Cardiac muscle cell (in vitro differentiated cells and primary cell): Measurements from ENCODE around the gene STARD8. TPM values are rescaled to one million over a fixed set of nuclear protein-coding genes. Genes with fewer than 3 reads are reported as not detected.
A peak's percentile ranks its signal among the peaks of the same experiment; 100 is the strongest.
"Not testable (repeated sequence)": the region's sequence is repeated elsewhere in the genome, so short reads cannot be mapped to it uniquely, and the experiment has no call there.

Source experiments
- DNase-seq, 2 donors: peaks; one replicate each; pipeline versions ENCODE4 v3.0.0 to v3.0.0-alpha.2; 2010 to 2017; ENCODE audit warnings: low read depth in 1 of 2, low spot score in 1 of 2
- H3K27ac ChIP-seq: fragments of 200-600 bp; sonication (generic); 2 replicates; pipeline ENCODE4 v1.5.1; 2016
- H3K27me3 ChIP-seq: fragments of 200-600 bp; sonication (generic); 2 replicates; pipeline ENCODE4 v1.6.0; 2016; ENCODE audit warnings: control low read depth
- H3K36me3 ChIP-seq: fragments of 200-600 bp; sonication (generic); 2 replicates; pipeline ENCODE4 v1.5.1; 2016; ENCODE audit warnings: control low read depth
- H3K4me1 ChIP-seq: fragments of 200-600 bp; sonication (generic); 2 replicates; pipeline ENCODE4 v1.8.1; 2017; ENCODE audit warnings: low read depth, mild to moderate bottlenecking, mixed run types
- H3K4me3 ChIP-seq: fragments of 200-600 bp; sonication (generic); 2 replicates; pipeline ENCODE4 v1.5.1; 2016; ENCODE audit warnings: mild to moderate bottlenecking
- H3K9me3 ChIP-seq: fragments of 200-600 bp; sonication (generic); 2 replicates; pipeline ENCODE4 v1.5.1; 2017; ENCODE audit warnings: low read depth, mild to moderate bottlenecking, control low read depth
- CTCF ChIP-seq: IDR thresholded peaks from 2 replicates; pipeline ENCODE4 v1.5.1; 2012; ENCODE audit warnings: low read depth, mild to moderate bottlenecking, low read length
- polyA plus RNA-seq: library from polyadenylated mRNA; unstranded; fragments of >200 nt; fragmentation: Nextera tagmentation; extraction: Ambion mirVana; gene quantifications from 2 replicates; pipeline ENCODE4 v1.2.1, GENCODE V29; 2016
- total RNA-seq: library from RNA; depleted of rRNA; stranded (reverse); fragments of >200 nt; gene quantifications from 2 replicates; pipeline ENCODE4 v1.2.3, GENCODE V29; 2016

STARD8 gene
- total and polyA plus RNA-seq, 2 experiments from 2014 or later = 0.60 to 1.9 TPM

- no peak for TF ChIP-seq CTCF
- Histone ChIP-seq H3K4me3 (no peak overlapping the region), H3K27ac (no peak overlapping the region), H3K27me3 (no peaks in the 10 kb centered on the region), H3K4me1 (no peaks in the 10 kb centered on the region), H3K9me3 (no peaks in the 10 kb centered on the region), H3K36me3 (no peaks in the 10 kb centered on the region)
- DNase-seq = no peak
These were observed 5.1 kb downstream of the STARD8 start for GRCh38 chrX:68652326-68653170.

GRCh38 chrX:68654693-68655092 lies 7.2 kb downstream of the STARD8 start:
- Histone ChIP-seq H3K36me3 (no peaks in the 10 kb centered on the region), H3K27me3 (no peaks in the 10 kb centered on the region), H3K4me3 (no peak overlapping the region), H3K27ac (no peak overlapping the region), H3K4me1 (no peaks in the 10 kb centered on the region), H3K9me3 (no peaks in the 10 kb centered on the region)
- TF ChIP-seq CTCF = no peak
- DNase-seq = no peak

DNA sequence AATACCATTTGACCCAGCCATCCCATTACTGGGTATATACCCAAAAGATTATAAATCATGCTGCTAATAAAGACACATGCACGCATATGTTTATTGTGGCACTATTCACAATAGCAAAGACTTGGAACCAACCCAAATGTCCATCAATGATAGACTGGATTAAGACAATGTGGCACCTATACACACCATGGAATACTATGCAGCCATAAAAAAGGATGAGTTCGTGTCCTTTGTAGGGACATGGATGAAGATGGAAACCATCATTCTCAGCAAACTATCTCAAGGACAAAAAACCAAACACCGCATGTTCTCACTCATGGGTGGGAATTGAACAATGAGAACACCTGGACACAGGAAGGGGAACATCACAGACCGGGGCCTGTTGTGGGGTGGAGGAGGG lies 9.0 kb downstream of the STARD8 start:
- H3K27me3 ChIP-seq, H3K27ac ChIP-seq, DNase-seq, H3K4me1 ChIP-seq, H3K36me3 ChIP-seq, H3K4me3 ChIP-seq, H3K9me3 ChIP-seq: not testable (repeated sequence)

- TF ChIP-seq CTCF = no peak
- Histone ChIP-seq H3K27me3 (no peaks in the 10 kb centered on the region), H3K4me3 (no peak overlapping the region), H3K4me1 (no peaks in the 10 kb centered on the region), H3K9me3 (no peaks in the 10 kb centered on the region), H3K27ac (no peak overlapping the region), H3K36me3 (no peaks in the 10 kb centered on the region)
- DNase-seq = no peak
These were observed 11.1 kb downstream of the STARD8 start for GRCh38 chrX:68658530-68658929.

DNA sequence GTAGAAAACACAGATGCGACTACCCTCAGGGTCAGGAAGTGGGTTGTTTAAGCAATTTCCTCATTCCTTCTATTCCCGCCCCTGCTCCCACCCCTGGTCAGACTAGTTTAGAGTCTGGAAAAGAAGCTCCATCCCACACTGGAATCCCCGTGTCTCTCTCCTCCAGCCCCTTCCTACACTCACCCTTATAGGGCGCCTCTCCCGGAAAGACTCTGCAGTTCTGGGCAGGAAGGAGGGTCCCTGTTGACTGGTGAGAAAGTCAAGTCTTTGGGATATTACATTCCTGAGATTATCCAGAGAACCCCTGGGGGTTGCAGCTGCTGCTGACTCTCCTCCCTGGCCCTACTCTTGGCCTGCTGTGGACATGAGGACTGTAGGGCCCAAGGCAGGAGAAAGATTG lies 11.9 kb downstream of the STARD8 start:
- H3K4me3 ChIP-seq = no peak overlapping the region
- peak in 1 of 2 donors; percentile 43 for DNase-seq
- TF ChIP-seq CTCF = no peak
- no peaks in the 10 kb centered on the region for H3K4me1 ChIP-seq
- no peaks in the 10 kb centered on the region for H3K27me3 ChIP-seq
- H3K9me3 ChIP-seq = no peaks in the 10 kb centered on the region
- H3K27ac ChIP-seq = no peak overlapping the region
- H3K36me3 ChIP-seq = no peaks in the 10 kb centered on the region

DNA sequence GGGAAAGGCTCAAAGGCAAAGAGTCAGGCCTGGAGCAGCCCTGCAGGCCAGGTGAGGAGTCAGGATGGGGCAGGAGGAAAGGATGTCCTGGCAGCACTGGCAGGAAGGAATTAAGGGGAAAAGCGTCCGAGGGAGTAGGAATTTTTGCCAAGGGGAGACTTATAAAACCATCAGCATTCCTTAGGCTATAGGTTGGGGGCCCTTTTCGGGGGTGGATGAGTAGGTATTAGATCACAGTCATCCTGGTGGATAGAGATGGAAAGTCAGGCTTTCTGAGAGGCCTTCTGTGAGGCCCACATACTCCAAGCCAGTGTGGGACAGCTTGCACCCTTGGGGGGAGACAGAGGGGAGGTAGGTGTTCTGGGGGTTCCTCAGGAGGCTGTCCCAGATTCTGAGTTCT lies 12.3 kb downstream of the STARD8 start:
- TF ChIP-seq CTCF = no peak
- H3K27ac ChIP-seq = no peak overlapping the region
- H3K27me3 ChIP-seq = no peaks in the 10 kb centered on the region
- no peaks in the 10 kb centered on the region for H3K36me3 ChIP-seq
- no peaks in the 10 kb centered on the region for H3K4me1 ChIP-seq
- H3K9me3 ChIP-seq = no peaks in the 10 kb centered on the region
- no peak overlapping the region for H3K4me3 ChIP-seq
- no peak for DNase-seq
